GM23248 (cell line): ENCODE data around the gene TANK. TPM values are rescaled to one million over a fixed set of nuclear protein-coding genes. Genes with fewer than 3 reads are reported as not detected.
"Not testable (repeated sequence)": the region's sequence is repeated elsewhere in the genome, so short reads cannot be mapped to it uniquely, and the experiment has no call there.

Experiments
- DNase-seq: peaks from one replicate; pipeline ENCODE4 v3.0.0-alpha.2; 2015
- H2AFZ ChIP-seq: fragments of 200-600 bp; sonication (generic); 2 replicates; pipeline ENCODE4 v1.6.1; 2016; ENCODE audit warnings: antibody characterized with exemption
- H3F3A ChIP-seq: fragments of 200-600 bp; sonication (generic); 2 replicates; pipeline ENCODE4 v1.6.1; 2016; ENCODE audit warnings: mild to moderate bottlenecking, antibody characterized with exemption, mixed run types; ENCODE audit not compliant: insufficient read depth
- H3K27ac ChIP-seq: fragments of 200-600 bp; sonication (generic); 2 replicates; pipeline ENCODE4 v1.5.1; 2016; ENCODE audit warnings: mild to moderate bottlenecking
- H3K27me3 ChIP-seq: fragments of 200-600 bp; sonication (generic); replicated peaks from 2 replicates; pipeline ENCODE4 v1.6.1; 2016; ENCODE audit warnings: mild to moderate bottlenecking; ENCODE audit not compliant: insufficient read depth
- H3K36me3 ChIP-seq: fragments of 200-600 bp; sonication (generic); 2 replicates; pipeline ENCODE4 v1.6.1; 2016; ENCODE audit warnings: low read depth, mild to moderate bottlenecking
- H3K4me1 ChIP-seq: fragments of 200-600 bp; sonication (generic); 2 replicates; pipeline ENCODE4 v1.6.1; 2016; ENCODE audit warnings: mild to moderate bottlenecking; ENCODE audit not compliant: insufficient read depth
- H3K4me2 ChIP-seq: fragments of 200-600 bp; sonication (generic); one replicate; pipeline ENCODE4 v1.6.1; 2016; ENCODE audit warnings: mild to moderate bottlenecking; ENCODE audit not compliant: unreplicated experiment
- H3K4me3 ChIP-seq: fragments of 200-600 bp; sonication (generic); 2 replicates; pipeline ENCODE4 v1.5.1; 2016; ENCODE audit warnings: mild to moderate bottlenecking
- H3K79me2 ChIP-seq: fragments of 200-600 bp; sonication (generic); 2 replicates; pipeline ENCODE4 v1.6.1; 2016; ENCODE audit warnings: mild to moderate bottlenecking; ENCODE audit not compliant: insufficient read depth
- H3K9ac ChIP-seq: fragments of 200-600 bp; sonication (generic); 2 replicates; pipeline ENCODE4 v1.6.1; 2016; ENCODE audit warnings: mild to moderate bottlenecking
- H3K9me2 ChIP-seq: fragments of 200-600 bp; sonication (generic); 2 replicates; pipeline ENCODE4 v1.6.1; 2016; ENCODE audit warnings: mixed run types, mild to moderate bottlenecking, moderate library complexity; ENCODE audit not compliant: insufficient read depth
- H3K9me3 ChIP-seq: fragments of 200-600 bp; sonication (generic); one replicate; pipeline ENCODE4 v1.6.1; 2017; ENCODE audit warnings: low read depth
- H4K20me1 ChIP-seq: fragments of 200-600 bp; sonication (generic); 2 replicates; pipeline ENCODE4 v1.6.0; 2016; ENCODE audit not compliant: insufficient read depth
- EZH2 ChIP-seq: fragments of 200-600 bp; sonication (generic); IDR thresholded peaks from 2 replicates; pipeline ENCODE4 v1.6.1; 2018; ENCODE audit warnings: antibody characterized with exemption, mild to moderate bottlenecking; ENCODE audit not compliant: insufficient read depth, poor library complexity, severe bottlenecking
- EZH2phosphoT487 ChIP-seq: fragments of 200-600 bp; sonication (generic); IDR thresholded peaks from 2 replicates; pipeline ENCODE4 v1.6.1; 2018; ENCODE audit warnings: antibody characterized with exemption, moderate library complexity, mild to moderate bottlenecking, low read depth; ENCODE audit not compliant: insufficient read depth
- WGBS, 2 experiments: methylation state at CpG; one replicate each; pipeline ENCODE4 v1.1.6; 2015 to 2017; ENCODE audit warnings: low lambda C conversion rate in 2 of 2, low coverage in 1 of 2; ENCODE audit errors: missing lambda C conversion rate in 2 of 2; 5-methylcytosine and 5-hydroxymethylcytosine counted together
- in situ Hi-C: fragments of 300-500 bp; cut with MboI; formaldehyde crosslinking; loops from 2 replicates; pipeline ENCODE4 v1.15.0; 2020
- polyA plus RNA-seq: library from polyadenylated mRNA; unstranded; fragments of >200 nt; fragmentation: Nextera tagmentation; extraction: Ambion mirVana; gene quantifications from 2 replicates; pipeline ENCODE4 v1.2.1, GENCODE V29; 2016
- total RNA-seq: library from RNA; depleted of rRNA; stranded (reverse); fragments of >200 nt; shearing (Covaris generic); gene quantifications from 2 replicates; pipeline ENCODE4 v1.2.3, GENCODE V29; 2014; rRNA removed

Gene TANK
- total and polyA plus RNA-seq, 2 experiments from 2014 or later, result 60.4 to 84.4 TPM

DNA sequence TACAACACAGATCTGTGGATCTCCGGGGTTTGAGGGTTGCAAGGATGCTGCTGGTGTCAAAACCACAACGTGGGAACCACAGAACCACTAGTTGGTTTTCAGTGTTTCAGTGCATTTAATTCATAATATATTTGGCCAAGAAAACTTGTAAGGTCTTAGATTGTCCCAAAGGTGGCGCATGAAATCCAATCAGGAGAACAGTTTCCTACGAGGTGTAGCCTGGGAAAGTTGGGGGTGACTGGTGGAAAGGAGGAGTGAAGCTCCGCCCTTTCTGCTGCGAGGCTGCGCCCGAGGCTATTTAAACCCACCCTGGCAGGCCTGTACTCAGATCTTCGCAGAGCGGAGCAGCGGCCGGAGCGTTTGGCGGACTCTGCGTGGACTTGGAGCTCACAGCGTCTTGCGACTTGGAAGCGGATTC lies 120.7 kb downstream of the TANK start:
- H3K9ac ChIP-seq, H4K20me1 ChIP-seq, H3K4me1 ChIP-seq, in situ Hi-C loops, H2AFZ ChIP-seq, H3K79me2 ChIP-seq, H3K9me2 ChIP-seq, H3K9me3 ChIP-seq, H3K27me3 ChIP-seq, H3K4me2 ChIP-seq, H3K36me3 ChIP-seq, H3K27ac ChIP-seq, H3K4me3 ChIP-seq, H3F3A ChIP-seq: not testable (repeated sequence)
- 77 to 81% methylated on average over 18 of the region's 18 CpGs for WGBS, 2 experiments
- peak; percentile 33 for DNase-seq

GRCh38 chr2:161281615-161282310 lies 121.5 kb downstream of the TANK start:
- H3K9ac ChIP-seq, H4K20me1 ChIP-seq, H3K9me2 ChIP-seq, H3K36me3 ChIP-seq, H3K9me3 ChIP-seq, H3F3A ChIP-seq, H3K79me2 ChIP-seq, H3K4me1 ChIP-seq, H2AFZ ChIP-seq, H3K4me2 ChIP-seq, H3K27ac ChIP-seq, H3K4me3 ChIP-seq, H3K27me3 ChIP-seq, in situ Hi-C loops, DNase-seq: not testable (repeated sequence)
- 64 to 69% methylated on average over 11 of the region's 11 CpGs for WGBS, 2 experiments

DNA sequence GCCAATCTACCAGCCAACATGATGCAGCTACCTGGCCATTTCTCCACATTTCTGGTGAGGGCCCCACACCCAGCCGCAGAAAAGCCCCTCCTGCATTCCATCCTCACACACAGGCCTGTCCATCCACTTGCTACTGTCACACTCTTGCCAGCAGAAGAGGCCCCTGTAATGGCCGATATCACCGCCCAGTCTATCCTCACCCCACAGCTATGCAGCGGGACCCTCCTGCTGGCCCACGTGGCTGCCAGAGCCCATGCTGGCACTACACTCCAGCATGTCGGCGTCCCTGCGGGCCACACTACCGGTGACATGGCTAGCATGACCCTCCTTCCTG lies 122.0 kb downstream of the TANK start:
- H3F3A ChIP-seq, H3K9ac ChIP-seq, H3K79me2 ChIP-seq, H3K9me3 ChIP-seq, H2AFZ ChIP-seq, H3K9me2 ChIP-seq, DNase-seq, H3K4me1 ChIP-seq, H3K4me2 ChIP-seq, H3K27me3 ChIP-seq, H3K27ac ChIP-seq, H3K4me3 ChIP-seq, H3K36me3 ChIP-seq, H4K20me1 ChIP-seq, in situ Hi-C loops: not testable (repeated sequence)
- WGBS, 2 experiments, result 72 to 77% methylated on average over 9 of the region's 9 CpGs

- Histone ChIP-seq H4K20me1 (no peaks in the 10 kb centered on the region), H3K27ac (no peak overlapping the region), H3K79me2 (no peaks in the 10 kb centered on the region), H2AFZ (no peak overlapping the region), H3K36me3 (no peaks in the 10 kb centered on the region), H3K9me3 (no peaks in the 10 kb centered on the region), H3K27me3 (peaks cover 5% of the 10 kb centered on the region; the same call in 1 of the 2 replicates), H3K9me2 (no peaks in the 10 kb centered on the region), H3K4me1 (no peaks in the 10 kb centered on the region), H3F3A (no peaks in the 10 kb centered on the region), H3K4me2 (no peak overlapping the region), H3K4me3 (no peak overlapping the region), H3K9ac (no peak overlapping the region)
- TF ChIP-seq EZH2phosphoT487 (no peak), EZH2 (no peak)
- 42 to 46% methylated on average over 1 of the region's 1 CpG for WGBS, 2 experiments
- peak; percentile 3 for DNase-seq
- in situ Hi-C loops, result no loop called here
These were observed 123.7 kb downstream of the TANK start for GRCh38 chr2:161283926-161284325.

Other genes with a start within 250 kb of the TANK start
- gene PSMD14, start 148.0 kb downstream of the TANK start, total RNA-seq, result 94.4 and 104 TPM in 2 replicates
- 90.5 and 96.0 TPM in 2 replicates for gene PSMD14, start 148.0 kb downstream of the TANK start, polyA plus RNA-seq